Measurements from ENCODE around the gene CST5.

- TF ChIP-seq POLR2AphosphoS5 (IDR thresholded peaks at IDR 0.05; ENCODE audit: low read depth, low read length) (no peak), CTCF (IDR thresholded peaks at IDR 0.05) (no peak), NFIC (IDR thresholded peaks at IDR 0.05; ENCODE audit: borderline replicate concordance) (no peak), FOXJ3 (CRISPR knock-in tag; IDR thresholded peaks at IDR 0.05) (no peak), TAF1 (IDR thresholded peaks at IDR 0.05; ENCODE audit: borderline replicate concordance, low read depth, low read length) (no peak)
- TF ChIP-seq, protein P1, sequence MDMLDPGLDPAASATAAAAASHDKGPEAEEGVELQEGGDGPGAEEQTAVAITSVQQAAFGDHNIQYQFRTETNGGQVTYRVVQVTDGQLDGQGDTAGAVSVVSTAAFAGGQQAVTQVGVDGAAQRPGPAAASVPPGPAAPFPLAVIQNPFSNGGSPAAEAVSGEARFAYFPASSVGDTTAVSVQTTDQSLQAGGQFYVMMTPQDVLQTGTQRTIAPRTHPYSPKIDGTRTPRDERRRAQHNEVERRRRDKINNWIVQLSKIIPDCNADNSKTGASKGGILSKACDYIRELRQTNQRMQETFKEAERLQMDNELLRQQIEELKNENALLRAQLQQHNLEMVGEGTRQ (IDR thresholded peaks at IDR 0.05; ENCODE audit: borderline replicate concordance, low read depth, low read length): no peak
- TF ChIP-seq, protein P2, sequence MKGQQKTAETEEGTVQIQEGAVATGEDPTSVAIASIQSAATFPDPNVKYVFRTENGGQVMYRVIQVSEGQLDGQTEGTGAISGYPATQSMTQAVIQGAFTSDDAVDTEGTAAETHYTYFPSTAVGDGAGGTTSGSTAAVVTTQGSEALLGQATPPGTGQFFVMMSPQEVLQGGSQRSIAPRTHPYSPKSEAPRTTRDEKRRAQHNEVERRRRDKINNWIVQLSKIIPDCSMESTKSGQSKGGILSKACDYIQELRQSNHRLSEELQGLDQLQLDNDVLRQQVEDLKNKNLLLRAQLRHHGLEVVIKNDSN (IDR thresholded peaks at IDR 0.05; ENCODE audit: borderline replicate concordance, low read depth): no peak
These were observed 12.3 kb downstream of the CST5 start for GRCh38 chr20:23867152-23867776.
